Gastrocnemius medialis (tissue), 4 donors: Measurements from ENCODE around the gene STON1. TPM values are rescaled to one million over a fixed set of nuclear protein-coding genes. Genes with fewer than 3 reads are reported as not detected.

Experiments used
- ATAC-seq, 2 donors: fragments of 150-250 bp; one replicate each; pipeline ENCODE4 v1.9.1; 2016
- DNase-seq, 2 donors: peaks; one replicate each; pipeline ENCODE4 v3.0.0-alpha.2; 2019
- H3K27ac ChIP-seq, 4 donors: fragments of 200-600 bp; sonication (generic); 1 replicate in 1 of 4; 2 replicates in 3 of 4; pipeline ENCODE4 v1.5.1; 2016 to 2018; ENCODE audit warnings: mild to moderate bottlenecking in 2 of 4, moderate library complexity in 1 of 4
- H3K27me3 ChIP-seq, 3 donors: fragments of 200-600 bp; sonication (generic) in 2 of 3; 1 replicate in 1 of 3; 2 replicates in 2 of 3; pipeline versions ENCODE4 v1.5.1 to v1.6.0; 2016 to 2019; ENCODE audit warnings: mild to moderate bottlenecking in 1 of 3, moderate library complexity in 1 of 3
- H3K36me3 ChIP-seq, 2 donors: fragments of 200-600 bp; sonication (generic) in 1 of 2; one replicate each; pipeline ENCODE4 v1.5.1; 2017 to 2018
- H3K4me1 ChIP-seq, 2 donors: fragments of 200-600 bp; sonication (generic) in 1 of 2; one replicate each; pipeline ENCODE4 v1.5.1; 2016 to 2017; ENCODE audit warnings: mild to moderate bottlenecking in 2 of 2
- H3K4me3 ChIP-seq, 4 donors: fragments of 200-600 bp; sonication (generic) in 3 of 4; 1 replicate in 1 of 4; 2 replicates in 3 of 4; pipeline ENCODE4 v1.5.1; 2016 to 2019; ENCODE audit warnings: mild to moderate bottlenecking in 2 of 4
- H3K9me3 ChIP-seq, 3 donors: fragments of 200-600 bp; sonication (generic) in 2 of 3; 1 replicate in 1 of 3; 2 replicates in 2 of 3; pipeline ENCODE4 v1.5.1; 2016 to 2019
- POLR2A ChIP-seq, 2 donors: fragments of 450-650 bp; IDR thresholded peaks; one replicate each; pipeline ENCODE4 v1.6.1; 2017; ENCODE audit warnings: antibody characterized with exemption in 2 of 2, mild to moderate bottlenecking in 2 of 2, moderate library complexity in 2 of 2
- in situ Hi-C, 4 donors: fragments of 200-750 bp; cut with MboI; loops; one replicate each; pipeline versions ENCODE4 v1.15.0 to v1.8.0; 2017; ENCODE audit warnings: low sequenced_read_pairs in 4 of 4
- intact Hi-C: fragments of 100-400 bp; cut with DNase I; formaldehyde crosslinking; loops from one replicate; pipeline ENCODE4 v1.15.1; 2023; ENCODE audit warnings: low total_unique reads
- total RNA-seq, 4 donors: library from RNA; depleted of rRNA; stranded (reverse); fragments of >200 nt; gene quantifications; one replicate each; pipeline versions ENCODE4 v1.1.0 to v1.2.3, GENCODE V29; 2016
- TF ChIP-seq, protein P1 (sequence below), 5 experiments: fragments of 450-650 bp in 3 of 5; fragments of 200-600 bp in 2 of 5; sonication (generic) in 2 of 5; IDR thresholded peaks in 4 of 5; conservative IDR thresholded peaks in 1 of 5; 1 replicate in 4 of 5; 2 replicates in 1 of 5; pipeline ENCODE4 v1.5.1; 2016 to 2019; ENCODE audit warnings: antibody characterized with exemption in 5 of 5, mild to moderate bottlenecking in 3 of 5, moderate library complexity in 3 of 5

The STON1 gene
- total RNA-seq, 4 donors from 2014 or later, result 2.6 to 5.2 (median 3.5) TPM

DNA sequence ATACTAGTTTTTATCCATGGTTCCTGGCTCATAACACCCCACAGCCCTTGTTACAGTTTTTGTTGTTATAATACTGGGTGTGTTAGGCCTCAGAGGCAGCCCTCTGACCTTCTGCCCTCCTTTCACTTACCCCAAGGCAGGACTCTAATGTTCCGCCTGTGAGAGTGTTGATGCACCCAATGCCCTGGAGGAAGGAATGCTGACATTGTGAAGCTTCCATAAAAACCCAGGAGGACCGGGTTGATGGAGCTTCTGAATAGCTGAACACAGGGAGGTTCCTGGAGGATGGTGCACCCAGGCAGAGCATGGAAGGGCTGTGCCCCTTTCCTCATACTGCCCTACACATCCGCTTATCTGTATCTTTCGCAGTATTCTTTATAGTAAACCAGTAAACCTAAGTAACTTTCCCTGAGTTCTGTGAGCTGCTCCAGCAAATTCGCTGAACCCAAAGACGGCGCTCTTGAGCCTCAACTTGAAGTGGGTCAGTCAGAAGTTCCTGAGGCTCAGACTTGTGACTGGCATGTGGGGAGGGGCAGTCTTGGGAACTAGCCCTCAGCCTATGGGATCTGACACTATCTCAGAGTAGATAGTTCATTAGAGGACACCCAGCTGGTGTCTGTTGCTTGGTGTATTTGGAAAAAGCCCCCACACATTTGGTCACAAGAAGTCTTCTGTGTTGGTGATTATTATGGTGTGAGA, 10.4 kb downstream of the STON1 start:
- Histone ChIP-seq H3K4me1 (peaks cover 0 to 4% of the 10 kb centered on the region in 2 donors), H3K4me3 (no peak overlapping the region), H3K9me3 (no peaks in the 10 kb centered on the region), H3K36me3 (no peaks in the 10 kb centered on the region), H3K27ac (no peak overlapping the region), H3K27me3 (no peaks in the 10 kb centered on the region)
- ATAC-seq, result no peak
- no peak for TF ChIP-seq POLR2A (IDR thresholded peaks at IDR 0.05)
- TF ChIP-seq, protein P1, sequence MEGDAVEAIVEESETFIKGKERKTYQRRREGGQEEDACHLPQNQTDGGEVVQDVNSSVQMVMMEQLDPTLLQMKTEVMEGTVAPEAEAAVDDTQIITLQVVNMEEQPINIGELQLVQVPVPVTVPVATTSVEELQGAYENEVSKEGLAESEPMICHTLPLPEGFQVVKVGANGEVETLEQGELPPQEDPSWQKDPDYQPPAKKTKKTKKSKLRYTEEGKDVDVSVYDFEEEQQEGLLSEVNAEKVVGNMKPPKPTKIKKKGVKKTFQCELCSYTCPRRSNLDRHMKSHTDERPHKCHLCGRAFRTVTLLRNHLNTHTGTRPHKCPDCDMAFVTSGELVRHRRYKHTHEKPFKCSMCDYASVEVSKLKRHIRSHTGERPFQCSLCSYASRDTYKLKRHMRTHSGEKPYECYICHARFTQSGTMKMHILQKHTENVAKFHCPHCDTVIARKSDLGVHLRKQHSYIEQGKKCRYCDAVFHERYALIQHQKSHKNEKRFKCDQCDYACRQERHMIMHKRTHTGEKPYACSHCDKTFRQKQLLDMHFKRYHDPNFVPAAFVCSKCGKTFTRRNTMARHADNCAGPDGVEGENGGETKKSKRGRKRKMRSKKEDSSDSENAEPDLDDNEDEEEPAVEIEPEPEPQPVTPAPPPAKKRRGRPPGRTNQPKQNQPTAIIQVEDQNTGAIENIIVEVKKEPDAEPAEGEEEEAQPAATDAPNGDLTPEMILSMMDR (IDR thresholded peaks at IDR 0.05 in 4 of 5, conservative IDR thresholded peaks at IDR 0.05 in 1 of 5), result no peak
- in situ Hi-C loops, result no loop called here
- intact Hi-C loops, result no loop called here
- DNase-seq, result no peak

- in situ Hi-C loops, result no loop called here
- ATAC-seq (no peak), DNase-seq (no peak)
- Histone ChIP-seq H3K9me3 (no peaks in the 10 kb centered on the region), H3K36me3 (no peaks in the 10 kb centered on the region), H3K27me3 (no peaks in the 10 kb centered on the region), H3K4me3 (no peak overlapping the region), H3K27ac (no peak overlapping the region), H3K4me1 (peaks cover 0 to 4% of the 10 kb centered on the region in 2 donors)
- intact Hi-C loops, result no loop called here
- TF ChIP-seq, protein P1 (IDR thresholded peaks at IDR 0.05 in 4 of 5, conservative IDR thresholded peaks at IDR 0.05 in 1 of 5), result no peak
- TF ChIP-seq POLR2A (IDR thresholded peaks at IDR 0.05), result no peak
These were observed 11.9 kb downstream of the STON1 start for GRCh38 chr2:48541666-48542389.

DNA sequence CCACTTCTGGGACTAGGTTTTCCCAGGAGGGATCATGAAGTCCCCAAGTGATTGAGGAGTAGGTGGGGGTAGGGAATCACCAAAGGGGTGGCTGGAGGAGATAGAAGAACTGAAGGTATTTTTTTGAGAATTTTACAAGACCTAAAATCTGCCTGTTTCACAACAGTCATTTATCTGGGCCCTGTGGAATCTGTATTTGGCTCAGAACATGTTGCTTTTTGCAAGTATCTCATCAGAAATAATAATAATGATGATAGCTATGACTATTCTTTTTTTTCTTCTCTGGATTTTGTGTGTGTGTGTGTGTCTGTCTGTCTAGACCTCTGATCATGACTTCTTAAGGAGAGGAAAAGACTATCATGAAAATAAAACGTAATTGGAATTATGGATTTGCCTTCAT, 13.9 kb downstream of the STON1 start:
- ATAC-seq (no peak), DNase-seq (no peak)
- H3K4me1 ChIP-seq, result peaks cover 0 to 4% of the 10 kb centered on the region in 2 donors
- no peak overlapping the region for H3K4me3 ChIP-seq
- no peaks in the 10 kb centered on the region for H3K9me3 ChIP-seq
- H3K27ac ChIP-seq, result no peak overlapping the region
- H3K27me3 ChIP-seq, result no peaks in the 10 kb centered on the region
- in situ Hi-C loops (no loop called here), intact Hi-C loops (no loop called here)
- no peaks in the 10 kb centered on the region for H3K36me3 ChIP-seq
- no peak for TF ChIP-seq POLR2A (IDR thresholded peaks at IDR 0.05)
- TF ChIP-seq, protein P1 (IDR thresholded peaks at IDR 0.05 in 4 of 5, conservative IDR thresholded peaks at IDR 0.05 in 1 of 5), result no peak

DNA sequence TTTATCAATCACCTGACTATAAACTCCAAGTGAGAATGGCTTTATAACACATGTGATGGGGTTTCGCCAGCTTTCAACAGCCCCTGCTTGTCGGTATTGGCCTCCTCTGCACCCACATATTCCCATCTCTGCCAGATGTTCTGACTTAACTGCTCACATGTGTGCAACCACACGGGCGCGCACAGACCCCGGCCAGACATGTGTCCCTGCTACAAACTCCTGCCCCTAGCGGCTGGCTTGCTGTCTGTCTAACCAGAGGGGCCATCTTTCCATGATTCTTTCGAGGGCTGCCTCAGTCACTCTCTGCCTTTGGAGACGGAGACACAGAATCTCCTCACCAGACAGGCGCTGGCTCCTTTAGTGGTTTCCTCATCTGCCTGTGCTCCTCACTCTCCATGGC, 15.3 kb downstream of the STON1 start:
- Histone ChIP-seq H3K4me1 (peaks cover 0 to 4% of the 10 kb centered on the region in 2 donors), H3K4me3 (no peak overlapping the region), H3K27ac (no peak overlapping the region), H3K9me3 (no peaks in the 10 kb centered on the region), H3K27me3 (no peaks in the 10 kb centered on the region), H3K36me3 (no peaks in the 10 kb centered on the region)
- no peak for ATAC-seq
- intact Hi-C loops (no loop called here), in situ Hi-C loops (no loop called here)
- TF ChIP-seq POLR2A (IDR thresholded peaks at IDR 0.05), result no peak
- TF ChIP-seq, protein P1 (IDR thresholded peaks at IDR 0.05 in 4 of 5, conservative IDR thresholded peaks at IDR 0.05 in 1 of 5), result no peak
- no peak for DNase-seq
